Measurements from ENCODE around the gene TENT4B. TPM values are rescaled to one million over a fixed set of nuclear protein-coding genes. Genes with fewer than 3 reads are reported as not detected.

Gene TENT4B
- total RNA-seq, 1 donor from 2014 or later, result 11.3 TPM

- DNase-seq (ENCODE audit: low spot score), result peak; percentile 43
Measured at GRCh38 chr16:50268352-50268751, 115.2 kb downstream of the TENT4B start.

GRCh38 chr16:50269061-50269705 is 116.1 kb downstream of the TENT4B start:
- peak; percentile 88 for DNase-seq (ENCODE audit: low spot score)

GRCh38 chr16:50269769-50270509 is 116.8 kb downstream of the TENT4B start:
- DNase-seq (ENCODE audit: low spot score), result peak; percentile 35

GRCh38 chr16:50270510-50271147 is 117.5 kb downstream of the TENT4B start:
- DNase-seq (ENCODE audit: low spot score), result peak; percentile 77

GRCh38 chr16:50271148-50272041 is 118.3 kb downstream of the TENT4B start:
- DNase-seq (ENCODE audit: low spot score), result peak; percentile 82

GRCh38 chr16:50272111-50272571 is 119.0 kb downstream of the TENT4B start:
- no peak for DNase-seq (ENCODE audit: low spot score)

GRCh38 chr16:50272687-50273381 is 119.7 kb downstream of the TENT4B start:
- DNase-seq (ENCODE audit: low spot score), result no peak

- DNase-seq (ENCODE audit: low spot score), result no peak
Measured at GRCh38 chr16:50273382-50273690, 120.2 kb downstream of the TENT4B start.

- no peak for DNase-seq (ENCODE audit: low spot score)
Measured at GRCh38 chr16:50273888-50274325, 120.8 kb downstream of the TENT4B start.

GRCh38 chr16:50274326-50275097 is 121.4 kb downstream of the TENT4B start:
- DNase-seq (ENCODE audit: low spot score), result no peak

GRCh38 chr16:50275098-50275415 is 122.0 kb downstream of the TENT4B start:
- no peak for DNase-seq (ENCODE audit: low spot score)

- DNase-seq (ENCODE audit: low spot score), result no peak
Measured at GRCh38 chr16:50275428-50276325, 122.6 kb downstream of the TENT4B start.

- no peak for DNase-seq (ENCODE audit: low spot score)
Measured at GRCh38 chr16:50276326-50276640, 123.2 kb downstream of the TENT4B start.

GRCh38 chr16:50276801-50277555 is 123.9 kb downstream of the TENT4B start:
- no peak for DNase-seq (ENCODE audit: low spot score)

GRCh38 chr16:50278251-50278650 is 125.1 kb downstream of the TENT4B start:
- DNase-seq (ENCODE audit: low spot score), result no peak

GRCh38 chr16:50279504-50279865 is 126.4 kb downstream of the TENT4B start:
- no peak for DNase-seq (ENCODE audit: low spot score)

GRCh38 chr16:50280932-50281331 is 127.8 kb downstream of the TENT4B start:
- DNase-seq (ENCODE audit: low spot score), result no peak
